Neural cell (in vitro differentiated cells): ENCODE results near the gene ITGAE. TPM values are rescaled to one million over a fixed set of nuclear protein-coding genes. Genes with fewer than 3 reads are reported as not detected.

Experiments
- H2AFZ ChIP-seq: fragments of 200-600, 300-800 bp; sonication (generic), shearing (Covaris generic); 2 replicates; pipeline ENCODE4 v1.6.0; 2014; ENCODE audit warnings: low read depth, mild to moderate bottlenecking, antibody characterized with exemption, low read length, moderate library complexity
- H3F3A ChIP-seq: fragments of 200-600 bp; shearing (Covaris generic); 2 replicates; pipeline ENCODE4 v1.6.1; 2016; ENCODE audit warnings: mild to moderate bottlenecking, moderate library complexity, mixed read lengths, antibody characterized with exemption, low read length; ENCODE audit not compliant: insufficient read depth, poor library complexity, severe bottlenecking
- H3K27ac ChIP-seq: fragments of 200-600, 300-800 bp; sonication (generic), shearing (Covaris generic); 2 replicates; pipeline ENCODE4 v1.5.1; 2014; ENCODE audit warnings: mild to moderate bottlenecking, low read length, moderate library complexity
- H3K27me3 ChIP-seq: fragments of 300-800, 200-600 bp; sonication (generic), shearing (Covaris generic); 2 replicates; pipeline ENCODE4 v1.6.0; 2014; ENCODE audit warnings: mild to moderate bottlenecking, low read depth, low read length, moderate library complexity; ENCODE audit not compliant: insufficient read depth
- H3K36me3 ChIP-seq: fragments of 300-800, 200-600 bp; sonication (generic), shearing (Covaris generic); 2 replicates; pipeline ENCODE4 v1.5.1; 2014; ENCODE audit warnings: mild to moderate bottlenecking, antibody characterized with exemption, low read length, moderate library complexity; ENCODE audit not compliant: insufficient read depth
- H3K4me2 ChIP-seq: fragments of 300-800, 200-600 bp; sonication (generic), shearing (Covaris generic); 2 replicates; pipeline ENCODE4 v1.6.0; 2014; ENCODE audit warnings: mild to moderate bottlenecking, low read length
- H3K4me3 ChIP-seq: fragments of 300-800, 200-600 bp; sonication (generic), shearing (Covaris generic); 2 replicates; pipeline ENCODE4 v1.5.1; 2014; ENCODE audit warnings: mild to moderate bottlenecking, low read length, moderate library complexity
- H3K79me2 ChIP-seq: fragments of 200-600 bp; shearing (Covaris generic); replicated peaks from 2 replicates; pipeline ENCODE4 v1.6.0; 2014; ENCODE audit warnings: mild to moderate bottlenecking, low read length, moderate library complexity; ENCODE audit not compliant: insufficient read depth
- H3K9ac ChIP-seq: fragments of 300-800, 200-600 bp; sonication (generic), shearing (Covaris generic); 2 replicates; pipeline ENCODE4 v1.6.1; 2016; ENCODE audit warnings: mild to moderate bottlenecking, low read length, mixed read lengths
- H3K9me2 ChIP-seq: fragments of 200-600 bp; shearing (Covaris generic); 2 replicates; pipeline ENCODE4 v1.6.1; 2016; ENCODE audit warnings: mild to moderate bottlenecking, low read length, mixed read lengths; ENCODE audit not compliant: insufficient read depth
- H3K9me3 ChIP-seq: fragments of 200-600, 300-800 bp; sonication (generic), shearing (Covaris generic); 2 replicates; pipeline ENCODE4 v1.6.1; 2016; ENCODE audit warnings: mild to moderate bottlenecking, mixed run types, low read length, moderate library complexity, mixed read lengths
- H4K20me1 ChIP-seq: fragments of 200-600 bp; shearing (Covaris generic); 2 replicates; pipeline ENCODE4 v1.6.1; 2016; ENCODE audit warnings: mild to moderate bottlenecking, mixed run types; ENCODE audit not compliant: insufficient read depth
- EP300 ChIP-seq: fragments of 450-650 bp; conservative IDR thresholded peaks from 2 replicates; pipeline ENCODE4 v1.6.1; 2014; ENCODE audit warnings: antibody characterized with exemption, mild to moderate bottlenecking, moderate library complexity; ENCODE audit not compliant: poor library complexity, severe bottlenecking
- EZH2 ChIP-seq: fragments of 200-600, 300-800 bp; shearing (Covaris generic), sonication (generic); IDR thresholded peaks from 2 replicates; pipeline ENCODE4 v1.6.1; 2014; ENCODE audit warnings: antibody characterized with exemption, low read length, borderline replicate concordance, mild to moderate bottlenecking; ENCODE audit not compliant: insufficient read depth, poor library complexity, severe bottlenecking
- MXI1 ChIP-seq: fragments of 450-650 bp; conservative IDR thresholded peaks from 2 replicates; pipeline ENCODE4 v1.6.1; 2014; ENCODE audit warnings: antibody characterized with exemption, mild to moderate bottlenecking; ENCODE audit not compliant: poor library complexity, severe bottlenecking
- POLR2AphosphoS5 ChIP-seq: IDR thresholded peaks from 2 replicates; pipeline ENCODE4 v1.6.1; 2012
- RAD21 ChIP-seq: fragments of 450-650 bp; conservative IDR thresholded peaks from 2 replicates; pipeline ENCODE4 v1.6.1; 2014; ENCODE audit warnings: antibody characterized with exemption, mild to moderate bottlenecking, moderate library complexity
- REST ChIP-seq: IDR thresholded peaks from 2 replicates; pipeline ENCODE4 v1.6.1; 2012; ENCODE audit warnings: borderline replicate concordance
- SMC3 ChIP-seq: fragments of 450-650 bp; conservative IDR thresholded peaks from 2 replicates; pipeline ENCODE4 v1.6.1; 2014; ENCODE audit warnings: antibody characterized with exemption, mild to moderate bottlenecking, moderate library complexity; ENCODE audit not compliant: poor library complexity
- TAF1 ChIP-seq: IDR thresholded peaks from 2 replicates; pipeline ENCODE4 v1.6.1; 2012; ENCODE audit warnings: low read depth
- polyA plus RNA-seq: library from polyadenylated mRNA; depleted of rRNA; stranded (reverse); fragments of >200 nt; gene quantifications from 2 replicates; pipeline ENCODE4 v1.2.3, GENCODE V29; 2014

The ITGAE gene
- polyA plus RNA-seq, 1 donor from 2014 or later, result 169 TPM

GRCh38 chr17:3727041-3727440, 73.9 kb downstream of the ITGAE start:
- Histone ChIP-seq H3K27ac (no peak overlapping the region), H3F3A (peaks cover 5% of the 10 kb centered on the region), H3K27me3 (no peaks in the 10 kb centered on the region), H3K9ac (no peak overlapping the region), H2AFZ (no peak overlapping the region), H3K4me3 (no peak overlapping the region), H4K20me1 (no peaks in the 10 kb centered on the region), H3K4me2 (no peak overlapping the region), H3K36me3 (no peaks in the 10 kb centered on the region), H3K9me3 (no peaks in the 10 kb centered on the region), H3K9me2 (no peaks in the 10 kb centered on the region), H3K79me2 (peaks cover 13% of the 10 kb centered on the region)
- no peak for TF ChIP-seq SMC3
- TF ChIP-seq MXI1, result no peak
- no peak for TF ChIP-seq POLR2AphosphoS5
- TF ChIP-seq TAF1, result no peak
- TF ChIP-seq REST, result no peak
- no peak for TF ChIP-seq EZH2
- TF ChIP-seq EP300, result no peak
- no peak for TF ChIP-seq RAD21

GRCh38 chr17:3724378-3725077, 76.5 kb downstream of the ITGAE start:
- Histone ChIP-seq H4K20me1 (no peaks in the 10 kb centered on the region), H3K79me2 (peaks cover 13% of the 10 kb centered on the region), H3K27ac (no peak overlapping the region), H3K36me3 (no peaks in the 10 kb centered on the region), H3K9me3 (no peaks in the 10 kb centered on the region), H3K27me3 (no peaks in the 10 kb centered on the region), H3K9me2 (no peaks in the 10 kb centered on the region), H3K4me2 (peak overlapping the region; percentile 55), H3K9ac (peak overlapping the region; percentile 23), H3K4me3 (peak overlapping the region; percentile 78), H2AFZ (no peak overlapping the region), H3F3A (peaks cover 5% of the 10 kb centered on the region)
- no peak for TF ChIP-seq EP300
- TF ChIP-seq MXI1, result no peak
- TF ChIP-seq POLR2AphosphoS5, result no peak
- TF ChIP-seq EZH2, result no peak
- no peak for TF ChIP-seq REST
